Keratinocyte (primary cell): Measurements from ENCODE around the gene CBR3. TPM values are rescaled to one million over a fixed set of nuclear protein-coding genes. Genes with fewer than 3 reads are reported as not detected.

Experiments
- DNase-seq: peaks from one replicate; pipeline ENCODE4 v3.0.0-alpha.2; 2011; ENCODE audit warnings: low read depth, missing footprints, low spot score
- FAIRE-seq: peaks from 2 replicates; lab custom pipeline; 2011; peaks lifted over from hg19 to GRCh38; lab: Jason Lieb, UNC
- H2AFZ ChIP-seq: 2 replicates; pipeline ENCODE4 v1.6.0; 2012; ENCODE audit warnings: low read length, control low read depth, inconsistent platforms; ENCODE audit not compliant: control insufficient read depth
- H3K27ac ChIP-seq: 2 replicates; pipeline ENCODE4 v1.5.1; 2011; ENCODE audit warnings: low read length; ENCODE audit not compliant: control insufficient read depth, insufficient read depth
- H3K27me3 ChIP-seq: 3 replicates; pipeline ENCODE4 v1.6.0; 2011; ENCODE audit warnings: low read length; ENCODE audit not compliant: control insufficient read depth, insufficient read depth; ENCODE audit errors: extremely low read depth
- H3K36me3 ChIP-seq, 2 experiments: 2 replicates in 1 of 2; 3 replicates in 1 of 2; pipeline ENCODE4 v1.5.1; 2011; ENCODE audit warnings: low read length in 2 of 2, mild to moderate bottlenecking in 1 of 2; ENCODE audit not compliant: control insufficient read depth in 2 of 2, insufficient read depth in 2 of 2; ENCODE audit errors: extremely low read depth in 1 of 2
- H3K4me1 ChIP-seq: 3 replicates; pipeline ENCODE4 v1.5.1; 2011; ENCODE audit warnings: low read length; ENCODE audit not compliant: control insufficient read depth, insufficient read depth; ENCODE audit errors: extremely low read depth
- H3K4me2 ChIP-seq: 3 replicates; pipeline ENCODE4 v1.6.0; 2011; ENCODE audit warnings: low read depth, low read length; ENCODE audit not compliant: control insufficient read depth, insufficient read depth; ENCODE audit errors: extremely low read depth
- H3K4me3 ChIP-seq, 3 experiments: fragments of 200-600 bp in 1 of 3; sonication (generic) in 1 of 3; 2 replicates in 2 of 3; 3 replicates in 1 of 3; pipeline ENCODE4 v1.5.1; 2011 to 2016; ENCODE audit warnings: low read length in 3 of 3, mild to moderate bottlenecking in 3 of 3, control low read depth in 2 of 3, inconsistent platforms in 1 of 3, low read depth in 1 of 3, mixed read lengths in 1 of 3, mixed run types in 1 of 3, moderate library complexity in 1 of 3; ENCODE audit not compliant: control insufficient read depth in 2 of 3, insufficient read depth in 2 of 3; ENCODE audit errors: extremely low read depth in 1 of 3
- H3K79me2 ChIP-seq: 2 replicates; pipeline ENCODE4 v1.6.0; 2012; ENCODE audit warnings: low read length; ENCODE audit not compliant: control insufficient read depth, insufficient read depth
- H3K9ac ChIP-seq: 3 replicates; pipeline ENCODE4 v1.6.0; 2011; ENCODE audit warnings: low read length; ENCODE audit not compliant: control insufficient read depth, insufficient read depth; ENCODE audit errors: extremely low read depth
- H3K9me1 ChIP-seq: 3 replicates; pipeline ENCODE4 v1.6.0; 2011; ENCODE audit warnings: low read length; ENCODE audit not compliant: control insufficient read depth, insufficient read depth; ENCODE audit errors: extremely low read depth
- H3K9me3 ChIP-seq: 2 replicates; pipeline ENCODE4 v1.5.1; 2012; ENCODE audit warnings: low read depth, low read length; ENCODE audit not compliant: control insufficient read depth
- H4K20me1 ChIP-seq: 3 replicates; pipeline ENCODE4 v1.6.0; 2011; ENCODE audit warnings: low read length; ENCODE audit not compliant: control insufficient read depth, insufficient read depth; ENCODE audit errors: extremely low read depth
- EZH2 ChIP-seq: IDR thresholded peaks from one replicate; pipeline ENCODE4 v1.6.1; 2012; ENCODE audit warnings: inconsistent platforms, mild to moderate bottlenecking, low read length, moderate library complexity
- dilution Hi-C: fragments of 300-500 bp; cut with MboI; formaldehyde crosslinking; loops from one replicate; pipeline ENCODE4 v1.7.0; 2020; ENCODE audit warnings: low sequenced_read_pairs; ENCODE audit not compliant: extremely low pct_ligation_motif_present
- polyA plus RNA-seq, 5 experiments: library from polyadenylated mRNA; depleted of rRNA in 3 of 5; stranded (reverse) in 3 of 5; stranded (forward) in 1 of 5; unstranded in 1 of 5; fragments of >200 nt; gene quantifications; 1 replicate in 1 of 5; 2 replicates in 3 of 5; 3 replicates in 1 of 5; pipeline versions ENCODE4 v1.2.1 to v1.2.3, GENCODE V29; 2011 to 2012; ENCODE audit warnings: missing spikeins in 2 of 5, low read depth in 1 of 5, low replicate concordance in 1 of 5
- TF ChIP-seq, protein P1 (sequence below), 3 experiments: IDR thresholded peaks in 1 of 3; conservative IDR thresholded peaks in 1 of 3; optimal IDR thresholded peaks in 1 of 3; 2 replicates in 2 of 3; 3 replicates in 1 of 3; pipeline versions ENCODE3 to v1.5.1; 2011; ENCODE audit warnings: low read length in 3 of 3, mild to moderate bottlenecking in 3 of 3, moderate library complexity in 2 of 3, control low read depth in 1 of 3, inconsistent platforms in 1 of 3; ENCODE audit not compliant: insufficient read depth in 2 of 3; ENCODE audit errors: extremely low read depth in 1 of 3

The CBR3 gene
- polyA plus RNA-seq, 1 donor (not counting 4 experiments of a cell fraction or from before 2014, with no cell fraction given): 1.3 TPM

DNA sequence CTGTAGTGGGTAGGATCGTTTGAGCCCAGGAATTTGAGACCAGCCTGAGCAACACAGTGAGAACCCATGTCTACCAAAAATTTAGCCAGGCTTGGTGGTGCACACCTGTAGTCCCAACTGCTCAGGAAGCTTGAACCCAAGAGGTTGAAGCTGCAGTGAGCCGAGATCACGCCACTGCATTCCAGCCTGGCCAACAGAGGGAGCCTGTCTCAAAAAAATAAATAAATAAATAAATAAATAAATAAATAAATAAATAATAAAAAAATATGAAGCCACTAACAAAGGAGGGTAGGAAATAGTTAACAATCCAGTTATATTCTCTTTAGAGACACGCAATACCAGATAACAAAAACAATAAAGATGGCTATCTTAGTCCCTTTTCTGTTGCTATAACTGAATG, 11.9 kb upstream of the CBR3 start:
- Histone ChIP-seq H3K9ac (no peak overlapping the region), H3K27me3 (no peaks in the 10 kb centered on the region), H2AFZ (no peak overlapping the region), H3K79me2 (no peaks in the 10 kb centered on the region), H3K9me1 (no peaks in the 10 kb centered on the region), H3K4me3 (no peak overlapping the region), H4K20me1 (no peaks in the 10 kb centered on the region), H3K4me1 (peaks cover 12% of the 10 kb centered on the region), H3K27ac (no peak overlapping the region), H3K9me3 (no peaks in the 10 kb centered on the region), H3K36me3 (no peaks in the 10 kb centered on the region), H3K4me2 (no peak overlapping the region)
- no peak for DNase-seq
- TF ChIP-seq, protein P1, sequence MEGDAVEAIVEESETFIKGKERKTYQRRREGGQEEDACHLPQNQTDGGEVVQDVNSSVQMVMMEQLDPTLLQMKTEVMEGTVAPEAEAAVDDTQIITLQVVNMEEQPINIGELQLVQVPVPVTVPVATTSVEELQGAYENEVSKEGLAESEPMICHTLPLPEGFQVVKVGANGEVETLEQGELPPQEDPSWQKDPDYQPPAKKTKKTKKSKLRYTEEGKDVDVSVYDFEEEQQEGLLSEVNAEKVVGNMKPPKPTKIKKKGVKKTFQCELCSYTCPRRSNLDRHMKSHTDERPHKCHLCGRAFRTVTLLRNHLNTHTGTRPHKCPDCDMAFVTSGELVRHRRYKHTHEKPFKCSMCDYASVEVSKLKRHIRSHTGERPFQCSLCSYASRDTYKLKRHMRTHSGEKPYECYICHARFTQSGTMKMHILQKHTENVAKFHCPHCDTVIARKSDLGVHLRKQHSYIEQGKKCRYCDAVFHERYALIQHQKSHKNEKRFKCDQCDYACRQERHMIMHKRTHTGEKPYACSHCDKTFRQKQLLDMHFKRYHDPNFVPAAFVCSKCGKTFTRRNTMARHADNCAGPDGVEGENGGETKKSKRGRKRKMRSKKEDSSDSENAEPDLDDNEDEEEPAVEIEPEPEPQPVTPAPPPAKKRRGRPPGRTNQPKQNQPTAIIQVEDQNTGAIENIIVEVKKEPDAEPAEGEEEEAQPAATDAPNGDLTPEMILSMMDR (optimal IDR thresholded peaks at IDR 0.05 in 1 of 3, IDR thresholded peaks at IDR 0.05 in 1 of 3, conservative IDR thresholded peaks at IDR 0.05 in 1 of 3; ENCODE audit: extremely low read depth in 1 of 3, insufficient read depth in 2 of 3, low read length in 3 of 3): peak in 2 of 3 experiments; percentile 23 to 54
- no peak for TF ChIP-seq EZH2
- dilution Hi-C loops: no loop called here
- FAIRE-seq: no peak

GRCh38 chr21:36124395-36124794, 10.5 kb upstream of the CBR3 start:
- Histone ChIP-seq H3K27me3 (no peaks in the 10 kb centered on the region), H4K20me1 (no peaks in the 10 kb centered on the region), H2AFZ (no peak overlapping the region), H3K79me2 (no peaks in the 10 kb centered on the region), H3K9me1 (no peaks in the 10 kb centered on the region), H3K9ac (no peak overlapping the region), H3K9me3 (no peaks in the 10 kb centered on the region), H3K36me3 (no peaks in the 10 kb centered on the region), H3K4me3 (no peak overlapping the region), H3K4me1 (peaks cover 12% of the 10 kb centered on the region), H3K27ac (no peak overlapping the region), H3K4me2 (no peak overlapping the region)
- DNase-seq (no peak), FAIRE-seq (no peak)
- dilution Hi-C loops: no loop called here
- no peak for TF ChIP-seq EZH2
- TF ChIP-seq, protein P1 (optimal IDR thresholded peaks at IDR 0.05 in 1 of 3, IDR thresholded peaks at IDR 0.05 in 1 of 3, conservative IDR thresholded peaks at IDR 0.05 in 1 of 3; ENCODE audit: extremely low read depth in 1 of 3, insufficient read depth in 2 of 3, low read length in 3 of 3): no peak
